ENCODE data around the gene TBC1D1.
"Not testable (repeated sequence)": the region's sequence is repeated elsewhere in the genome, so short reads cannot be mapped to it uniquely, and the experiment has no call there.

TBC1D1 gene

DNA sequence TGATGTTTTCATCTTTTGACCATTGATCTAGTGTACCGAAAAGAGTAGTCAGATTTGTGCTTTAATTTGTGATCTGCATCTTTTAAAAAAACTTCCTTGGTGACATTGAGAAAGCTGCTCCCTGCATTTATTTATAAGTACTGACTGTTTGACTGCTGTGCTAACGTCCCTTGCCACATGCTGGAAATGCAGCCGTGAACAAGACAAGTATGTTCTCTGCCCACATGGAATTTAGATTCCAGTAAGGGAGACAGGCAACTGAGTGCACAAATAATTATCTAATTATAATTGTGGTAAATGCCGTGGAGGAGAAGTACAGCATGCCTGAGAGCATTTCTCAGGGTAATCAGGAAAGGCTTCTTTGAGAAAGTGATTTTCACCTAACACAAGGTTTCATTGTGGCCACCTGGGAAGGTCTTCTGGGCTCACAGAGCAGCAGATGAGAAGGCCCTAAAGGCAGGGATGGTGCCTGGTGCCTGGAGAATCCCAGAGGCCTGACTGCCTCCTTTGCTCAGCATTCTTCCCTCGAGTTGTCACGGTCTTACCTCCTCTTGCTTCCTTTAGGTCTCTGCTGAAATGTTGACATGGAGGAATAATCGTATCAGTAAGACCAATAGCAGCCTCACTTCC lies 125.1 kb downstream of the TBC1D1 start:
- no peak overlapping the region for H3K4me3 ChIP-seq (ENCODE audit: low read depth, low read length)
- TF ChIP-seq, protein P1, sequence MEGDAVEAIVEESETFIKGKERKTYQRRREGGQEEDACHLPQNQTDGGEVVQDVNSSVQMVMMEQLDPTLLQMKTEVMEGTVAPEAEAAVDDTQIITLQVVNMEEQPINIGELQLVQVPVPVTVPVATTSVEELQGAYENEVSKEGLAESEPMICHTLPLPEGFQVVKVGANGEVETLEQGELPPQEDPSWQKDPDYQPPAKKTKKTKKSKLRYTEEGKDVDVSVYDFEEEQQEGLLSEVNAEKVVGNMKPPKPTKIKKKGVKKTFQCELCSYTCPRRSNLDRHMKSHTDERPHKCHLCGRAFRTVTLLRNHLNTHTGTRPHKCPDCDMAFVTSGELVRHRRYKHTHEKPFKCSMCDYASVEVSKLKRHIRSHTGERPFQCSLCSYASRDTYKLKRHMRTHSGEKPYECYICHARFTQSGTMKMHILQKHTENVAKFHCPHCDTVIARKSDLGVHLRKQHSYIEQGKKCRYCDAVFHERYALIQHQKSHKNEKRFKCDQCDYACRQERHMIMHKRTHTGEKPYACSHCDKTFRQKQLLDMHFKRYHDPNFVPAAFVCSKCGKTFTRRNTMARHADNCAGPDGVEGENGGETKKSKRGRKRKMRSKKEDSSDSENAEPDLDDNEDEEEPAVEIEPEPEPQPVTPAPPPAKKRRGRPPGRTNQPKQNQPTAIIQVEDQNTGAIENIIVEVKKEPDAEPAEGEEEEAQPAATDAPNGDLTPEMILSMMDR (IDR thresholded peaks at IDR 0.05; ENCODE audit: low read depth, low read length), result no peak

DNA sequence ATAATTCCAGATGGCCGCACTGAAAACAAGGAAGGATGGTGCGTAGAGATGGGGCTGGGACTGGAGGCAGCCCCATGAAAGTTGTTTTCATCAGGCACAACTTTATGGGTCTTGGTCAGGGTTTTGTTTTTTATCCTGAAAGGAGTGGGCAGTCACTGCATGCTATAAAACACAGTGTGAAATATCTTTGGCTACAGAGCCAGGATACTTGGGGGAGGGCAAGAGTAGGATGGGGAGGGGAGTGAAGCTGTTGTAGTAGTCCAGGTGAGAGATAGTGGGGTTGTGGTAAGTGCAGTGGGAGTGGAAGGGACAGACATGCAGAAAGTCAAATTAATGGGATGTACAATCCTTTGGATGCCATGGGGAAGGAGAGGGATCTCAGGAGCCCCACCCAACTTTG lies 125.8 kb downstream of the TBC1D1 start:
- TF ChIP-seq, protein P1 (IDR thresholded peaks at IDR 0.05; ENCODE audit: low read depth, low read length), result no peak
- H3K4me3 ChIP-seq (ENCODE audit: low read depth, low read length), result no peak overlapping the region

DNA sequence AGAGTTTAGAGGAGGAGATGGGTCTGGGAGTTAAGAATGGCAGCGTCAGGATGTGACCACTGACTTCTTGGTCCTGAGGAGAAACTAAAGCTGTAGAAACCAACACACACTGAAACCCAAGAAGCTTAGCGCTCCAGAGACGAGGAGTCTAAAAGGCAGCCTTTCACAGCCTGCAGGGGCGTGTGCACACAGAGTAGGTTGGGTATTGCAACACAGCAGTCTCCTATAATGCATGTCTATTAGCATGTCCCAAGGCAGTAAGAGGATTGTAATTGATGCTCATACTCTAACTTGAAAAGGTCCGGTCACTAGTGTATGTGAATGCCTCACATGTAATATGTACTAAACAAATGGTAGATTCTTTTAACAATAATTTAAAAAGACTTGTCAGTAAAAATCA lies 126.7 kb downstream of the TBC1D1 start:
- H3K4me3 ChIP-seq (ENCODE audit: low read depth, low read length), result no peak overlapping the region
- TF ChIP-seq, protein P1 (IDR thresholded peaks at IDR 0.05; ENCODE audit: low read depth, low read length), result no peak

DNA sequence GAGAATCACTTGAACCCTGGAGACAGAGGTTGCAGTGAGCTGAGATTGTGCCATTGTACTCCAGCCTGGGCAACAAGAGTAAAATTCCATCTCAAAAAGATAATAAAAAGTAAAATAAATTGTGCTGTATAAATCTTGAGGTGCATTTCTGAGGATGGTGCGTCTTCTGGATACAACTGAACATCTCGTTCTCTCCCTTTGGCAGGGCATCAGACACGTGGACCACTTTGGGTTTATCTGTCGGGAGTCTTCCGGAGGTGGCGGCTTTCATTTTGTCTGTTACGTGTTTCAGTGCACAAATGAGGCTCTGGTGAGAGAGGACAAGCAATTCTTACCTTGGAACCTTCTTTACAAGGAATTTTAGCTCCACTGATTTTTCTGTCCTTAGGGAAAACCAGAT lies 129.5 kb downstream of the TBC1D1 start:
- TF ChIP-seq, protein P1 (IDR thresholded peaks at IDR 0.05; ENCODE audit: low read depth, low read length), result no peak
- H3K4me3 ChIP-seq (ENCODE audit: low read depth, low read length), result no peak overlapping the region

DNA sequence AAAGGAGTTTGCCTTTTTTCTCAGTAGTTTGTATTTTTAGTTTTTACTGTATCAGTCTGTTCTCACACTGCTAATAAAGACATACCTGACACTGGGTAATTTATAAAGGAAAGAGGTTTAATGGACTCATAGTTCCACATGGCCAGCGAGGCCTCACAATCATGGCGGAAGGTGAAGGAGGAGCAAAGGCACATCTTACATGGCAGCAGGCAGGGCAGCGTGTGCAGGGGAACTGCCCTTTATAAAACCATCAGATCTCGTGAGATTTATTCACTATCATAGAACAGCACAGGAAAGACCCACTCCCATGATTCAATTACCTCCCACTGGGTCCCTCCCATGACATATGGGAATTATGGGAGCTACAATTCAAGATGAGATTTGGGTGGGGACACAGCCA lies 130.1 kb downstream of the TBC1D1 start:
- H3K4me3 ChIP-seq (ENCODE audit: low read depth, low read length), result not testable (repeated sequence)

DNA sequence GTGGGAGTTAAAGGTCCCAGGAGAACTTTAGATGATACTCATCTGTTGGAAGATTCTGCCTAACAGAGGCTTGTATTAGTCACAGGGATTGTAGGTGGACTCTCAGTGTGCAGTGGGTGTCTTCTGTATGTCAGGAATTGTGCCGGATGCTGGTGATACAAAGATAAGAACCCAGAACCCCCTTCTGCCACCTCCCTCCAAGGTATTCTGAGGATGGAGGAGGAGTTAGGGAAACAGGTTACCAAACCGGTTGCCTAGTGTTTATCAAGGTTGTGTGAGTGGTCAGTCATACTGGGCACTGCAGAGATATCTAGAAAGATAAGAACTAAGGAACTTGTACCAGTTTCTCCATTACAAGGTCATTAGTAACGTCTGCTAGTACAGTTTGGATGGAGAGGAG lies 130.9 kb downstream of the TBC1D1 start:
- H3K4me3 ChIP-seq (ENCODE audit: low read depth, low read length), result no peak overlapping the region
- TF ChIP-seq, protein P1 (IDR thresholded peaks at IDR 0.05; ENCODE audit: low read depth, low read length), result no peak

DNA sequence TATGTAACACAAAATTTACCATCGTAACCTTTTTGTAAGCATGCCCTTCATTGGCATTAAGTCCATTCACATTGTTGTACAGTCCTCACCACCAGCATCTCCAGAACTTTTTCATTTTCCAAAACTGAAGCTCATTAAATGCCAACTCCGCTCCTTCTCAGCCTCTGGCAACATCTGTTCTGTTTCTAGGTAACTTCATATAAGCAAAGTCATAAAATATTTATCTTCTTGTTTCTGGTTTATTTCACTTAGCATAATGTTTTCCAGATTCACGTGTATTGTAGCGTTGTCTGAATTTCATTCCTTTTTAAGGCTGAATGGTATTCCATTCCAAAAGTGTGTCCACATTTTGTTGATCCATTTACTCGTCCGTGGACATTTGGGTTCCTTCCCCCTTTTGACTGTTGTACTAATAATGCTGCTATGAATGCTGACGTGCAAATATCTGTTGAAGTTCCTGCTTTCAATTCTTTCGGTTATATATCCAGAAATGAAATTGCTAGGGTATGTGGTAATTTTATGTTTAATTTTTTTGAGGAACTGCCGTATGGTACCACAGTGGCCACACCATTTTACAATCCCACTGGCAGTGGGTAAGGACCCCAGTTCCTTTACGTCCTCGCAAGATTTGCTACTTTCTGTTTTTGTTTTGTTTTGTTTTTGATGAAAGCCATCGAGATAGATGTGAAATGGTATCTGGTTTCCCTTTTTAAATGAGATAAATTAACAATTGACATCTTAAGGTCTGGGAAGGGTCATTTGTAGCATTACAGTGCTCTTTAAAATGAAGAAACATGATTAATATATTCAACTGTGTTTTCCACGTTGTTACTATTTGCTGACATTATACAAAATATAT lies 132.7 kb downstream of the TBC1D1 start:
- TF ChIP-seq, protein P1 (IDR thresholded peaks at IDR 0.05; ENCODE audit: low read depth, low read length), result no peak
- H3K4me3 ChIP-seq (ENCODE audit: low read depth, low read length), result no peak overlapping the region

Data from WI38 (cell line).